AG04450 (cell line): ENCODE results near the gene TNK2. TPM values are rescaled to one million over a fixed set of nuclear protein-coding genes. Genes with fewer than 3 reads are reported as not detected.

ENCODE experiments used
- CTCF ChIA-PET: fragments of 300-600, 350-600 bp; formaldehyde crosslinking; extraction: SDS; loops from one replicate; lab custom pipeline; 2022; ENCODE audit warnings: antibody characterized with exemption, inconsistent platforms; lab: Charles Lee
- POLR2A ChIA-PET: fragments of 350-600 bp; formaldehyde crosslinking; extraction: SDS; loops from one replicate; lab custom pipeline; 2021; ENCODE audit warnings: antibody characterized with exemption, inconsistent platforms; lab: Yijun Ruan, JAX
- DNase-seq: peaks from one replicate; pipeline ENCODE4 v3.0.0-alpha.2; 2011; ENCODE audit warnings: low read depth, low spot score
- H3K27ac ChIP-seq: one replicate; pipeline ENCODE4 v1.5.1; 2012; ENCODE audit warnings: low read depth, low read length, control low read depth
- H3K27me3 ChIP-seq: one replicate; pipeline ENCODE4 v1.6.0; 2012; ENCODE audit warnings: low read length; ENCODE audit not compliant: control insufficient read depth, insufficient read depth
- H3K4me3 ChIP-seq: 2 replicates; pipeline ENCODE4 v1.5.1; 2011; ENCODE audit warnings: mild to moderate bottlenecking, low read depth, low read length, control low read depth
- H3K9me3 ChIP-seq: 2 replicates; pipeline ENCODE4 v1.5.1; 2012; ENCODE audit warnings: low read length; ENCODE audit not compliant: control insufficient read depth, insufficient read depth
- polyA plus RNA-seq: library from polyadenylated mRNA; depleted of rRNA; stranded (reverse); fragments of >200 nt; gene quantifications from 2 replicates; pipeline ENCODE4 v1.2.3, GENCODE V29; 2011
- TF ChIP-seq, protein P1 (sequence below): IDR thresholded peaks from 2 replicates; pipeline ENCODE4 v1.5.1; 2011; ENCODE audit warnings: low read depth, low read length, control low read depth, inconsistent platforms

The TNK2 gene
- polyA plus RNA-seq, 1 experiment, result 2.7 TPM

DNA sequence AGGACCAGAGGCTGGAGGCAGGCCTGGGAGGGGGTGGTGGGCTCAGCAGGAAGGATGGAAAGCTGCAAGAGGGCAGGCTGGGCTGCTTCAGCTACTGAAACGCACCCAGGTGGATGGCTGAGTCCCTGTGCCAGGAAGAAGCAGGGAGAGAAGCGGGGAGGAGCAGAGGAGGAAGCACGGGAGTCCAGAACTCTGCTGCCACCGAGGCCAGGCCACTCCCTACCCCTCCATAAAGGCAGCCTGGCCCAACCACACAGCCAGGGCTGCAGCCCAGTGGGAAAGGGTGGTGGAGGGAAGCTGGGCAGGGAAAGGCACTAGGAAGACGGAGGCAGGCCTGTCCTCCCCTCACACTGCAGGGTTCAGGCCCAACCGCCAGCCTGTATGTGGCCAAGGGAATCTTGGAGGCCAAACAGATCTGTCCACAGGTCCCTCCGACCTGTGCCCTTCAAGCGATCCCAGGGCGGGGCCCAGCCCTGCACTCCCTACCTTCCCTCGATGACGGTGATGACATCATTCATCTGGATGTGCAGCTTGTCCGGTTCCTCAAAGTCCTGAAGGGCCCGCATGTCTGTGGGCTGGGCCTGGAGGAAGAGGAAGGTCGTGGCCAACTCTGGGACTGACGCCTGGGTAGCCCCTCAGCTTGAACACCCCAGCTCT, 30.5 kb downstream of the TNK2 start:
- no peak for DNase-seq
- Histone ChIP-seq H3K4me3 (no peak overlapping the region), H3K27me3 (no peaks in the 10 kb centered on the region), H3K9me3 (peaks cover 8% of the 10 kb centered on the region; the same call in 1 of the 2 replicates), H3K27ac (no peak overlapping the region)
- TF ChIP-seq, protein P1, sequence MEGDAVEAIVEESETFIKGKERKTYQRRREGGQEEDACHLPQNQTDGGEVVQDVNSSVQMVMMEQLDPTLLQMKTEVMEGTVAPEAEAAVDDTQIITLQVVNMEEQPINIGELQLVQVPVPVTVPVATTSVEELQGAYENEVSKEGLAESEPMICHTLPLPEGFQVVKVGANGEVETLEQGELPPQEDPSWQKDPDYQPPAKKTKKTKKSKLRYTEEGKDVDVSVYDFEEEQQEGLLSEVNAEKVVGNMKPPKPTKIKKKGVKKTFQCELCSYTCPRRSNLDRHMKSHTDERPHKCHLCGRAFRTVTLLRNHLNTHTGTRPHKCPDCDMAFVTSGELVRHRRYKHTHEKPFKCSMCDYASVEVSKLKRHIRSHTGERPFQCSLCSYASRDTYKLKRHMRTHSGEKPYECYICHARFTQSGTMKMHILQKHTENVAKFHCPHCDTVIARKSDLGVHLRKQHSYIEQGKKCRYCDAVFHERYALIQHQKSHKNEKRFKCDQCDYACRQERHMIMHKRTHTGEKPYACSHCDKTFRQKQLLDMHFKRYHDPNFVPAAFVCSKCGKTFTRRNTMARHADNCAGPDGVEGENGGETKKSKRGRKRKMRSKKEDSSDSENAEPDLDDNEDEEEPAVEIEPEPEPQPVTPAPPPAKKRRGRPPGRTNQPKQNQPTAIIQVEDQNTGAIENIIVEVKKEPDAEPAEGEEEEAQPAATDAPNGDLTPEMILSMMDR, result no peak
- ChIA-PET CTCF (no interaction called here), POLR2A (no interaction called here)

DNA sequence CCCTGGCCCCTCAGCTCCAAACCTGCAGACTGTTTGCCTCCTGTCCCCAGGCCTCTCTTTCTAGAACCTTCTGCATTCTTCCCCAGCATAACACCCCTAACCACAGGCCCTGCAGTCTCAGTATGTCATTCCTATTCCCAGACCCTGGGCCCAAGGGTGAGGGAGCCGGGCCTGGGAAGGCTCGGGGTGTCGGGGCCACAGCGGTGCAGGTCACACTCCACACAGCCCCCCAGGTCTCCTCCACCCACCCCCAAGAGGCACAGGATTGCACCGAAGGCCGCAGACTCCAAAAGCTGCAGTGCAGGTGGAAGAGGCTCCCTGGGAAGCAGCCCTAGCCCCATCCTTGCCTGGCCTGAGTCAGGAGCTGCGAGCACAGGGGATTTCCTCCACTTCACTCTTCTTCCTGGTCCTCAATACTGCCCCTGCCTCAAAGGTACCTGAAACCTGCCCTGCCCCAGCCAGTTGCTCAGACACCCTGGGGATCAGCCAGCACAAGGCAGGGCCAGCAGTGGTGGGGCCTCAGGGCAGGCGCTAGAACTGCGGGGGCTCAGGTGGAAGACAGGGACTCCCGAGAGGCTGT, 31.1 kb downstream of the TNK2 start:
- DNase-seq, result no peak
- Histone ChIP-seq H3K27ac (no peak overlapping the region), H3K27me3 (no peaks in the 10 kb centered on the region), H3K4me3 (no peak overlapping the region), H3K9me3 (peaks cover 8% of the 10 kb centered on the region; the same call in 1 of the 2 replicates)
- CTCF ChIA-PET, result interaction anchor here (1.3 kb wide), 1 partner anchor 27 kb away, joined by 3 read pairs; no protein-coding TSS in a partner anchor
- TF ChIP-seq, protein P1, result no peak
- POLR2A ChIA-PET, result no interaction called here

DNA sequence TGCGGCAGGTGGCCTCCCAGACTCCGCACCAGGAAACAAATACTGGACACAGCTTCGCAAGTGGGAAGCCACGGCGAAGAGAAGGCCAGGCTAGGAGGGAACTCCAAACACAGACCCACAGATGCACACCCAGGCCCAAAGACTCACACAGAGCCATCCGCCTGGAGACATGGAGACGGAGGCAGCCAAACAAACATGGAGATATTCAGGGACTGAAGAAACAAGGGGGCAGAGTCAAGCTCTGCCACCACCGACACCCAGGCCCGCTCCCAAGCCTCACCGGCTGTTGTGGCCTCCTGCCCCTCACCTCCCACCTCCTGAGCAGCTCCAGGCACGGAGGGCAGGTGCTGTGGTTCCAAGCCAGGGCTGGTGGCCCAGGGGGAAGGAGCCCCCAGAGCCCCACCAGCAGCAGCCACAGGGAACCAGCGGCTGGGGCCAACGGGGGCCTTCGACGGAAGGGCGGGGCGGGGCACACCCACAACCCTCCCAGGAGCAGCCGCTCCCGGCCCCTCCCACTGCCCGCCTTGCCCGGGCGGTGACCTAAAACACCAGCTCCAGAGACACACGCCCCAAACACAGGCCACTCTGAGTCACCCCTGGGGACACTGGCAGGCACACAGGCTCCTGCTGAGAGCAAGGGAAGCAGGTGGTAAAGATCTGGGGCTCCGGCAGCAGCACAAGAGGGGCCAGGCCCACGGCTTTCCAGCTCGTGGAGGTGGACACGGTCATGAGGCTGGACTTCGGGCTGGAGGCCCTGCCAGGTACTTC, 31.9 kb downstream of the TNK2 start:
- Histone ChIP-seq H3K4me3 (no peak overlapping the region), H3K9me3 (peaks cover 8% of the 10 kb centered on the region; the same call in 1 of the 2 replicates), H3K27ac (no peak overlapping the region), H3K27me3 (no peaks in the 10 kb centered on the region)
- CTCF ChIA-PET, result interaction anchor here (1.3 kb wide), 1 partner anchor 26 kb away, joined by 3 read pairs; no protein-coding TSS in a partner anchor
- no peak for DNase-seq
- POLR2A ChIA-PET, result no interaction called here
- TF ChIP-seq, protein P1, result no peak

DNA sequence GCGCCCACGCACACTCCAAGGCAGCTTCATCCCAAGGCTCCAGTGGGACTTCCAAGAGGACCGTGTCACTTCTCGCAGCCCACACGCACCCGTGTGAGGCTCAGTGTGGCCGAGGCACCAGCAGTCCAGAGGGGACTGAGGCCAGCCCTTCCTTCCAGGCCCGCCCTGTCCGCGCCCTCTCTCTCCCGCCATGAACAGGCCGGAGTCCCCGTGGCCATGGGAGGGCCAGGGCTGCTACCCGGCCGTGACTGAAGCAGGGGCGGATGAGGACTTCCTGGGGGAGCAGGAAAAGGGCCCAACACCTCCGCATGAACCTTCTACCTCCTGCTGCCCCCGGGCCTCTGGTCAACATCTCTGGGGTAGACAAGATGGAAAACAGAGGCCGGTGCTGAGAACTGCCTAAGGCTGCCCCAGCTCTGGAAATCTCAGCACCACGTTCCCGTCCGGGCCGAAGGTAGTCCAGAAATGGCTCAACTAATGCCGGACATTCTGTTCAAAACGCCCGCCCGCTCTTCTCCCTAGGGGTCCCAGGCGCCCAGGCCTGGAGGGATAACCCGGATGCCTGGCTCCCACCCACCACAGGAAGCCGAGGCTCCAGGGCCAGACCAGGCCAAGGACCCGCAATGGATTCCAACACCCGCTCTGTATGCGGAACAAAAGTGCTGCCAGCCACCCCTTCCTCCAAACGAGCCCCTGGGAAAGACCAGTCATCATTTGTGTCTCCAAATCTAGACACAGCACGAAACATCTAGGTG, 32.7 kb downstream of the TNK2 start:
- no peaks in the 10 kb centered on the region for H3K27me3 ChIP-seq
- peaks cover 8% of the 10 kb centered on the region; the same call in 1 of the 2 replicates for H3K9me3 ChIP-seq
- H3K27ac ChIP-seq, result no peak overlapping the region
- CTCF ChIA-PET, result interaction anchor here (0.7 to 1.3 kb wide), 2 partner anchors 19 to 25 kb away, joined by 3 read pairs; no protein-coding TSS in a partner anchor
- no peak overlapping the region for H3K4me3 ChIP-seq
- POLR2A ChIA-PET, result no interaction called here
- TF ChIP-seq, protein P1, result no peak
- no peak for DNase-seq
